IPS DF 4.7 (cell line): ENCODE data around the gene GRAMD2B.

Source experiments
- DNase-seq: peaks from one replicate; pipeline ENCODE4 v3.0.0-alpha.2; 2013; ENCODE audit warnings: low spot score; ENCODE audit errors: extremely low read depth

The GRAMD2B gene

GRCh38 chr5:126535856-126536545 is 112.8 kb downstream of the GRAMD2B start:
- DNase-seq: no peak

GRCh38 chr5:126536874-126537273 is 113.7 kb downstream of the GRAMD2B start:
- DNase-seq: no peak

DNA sequence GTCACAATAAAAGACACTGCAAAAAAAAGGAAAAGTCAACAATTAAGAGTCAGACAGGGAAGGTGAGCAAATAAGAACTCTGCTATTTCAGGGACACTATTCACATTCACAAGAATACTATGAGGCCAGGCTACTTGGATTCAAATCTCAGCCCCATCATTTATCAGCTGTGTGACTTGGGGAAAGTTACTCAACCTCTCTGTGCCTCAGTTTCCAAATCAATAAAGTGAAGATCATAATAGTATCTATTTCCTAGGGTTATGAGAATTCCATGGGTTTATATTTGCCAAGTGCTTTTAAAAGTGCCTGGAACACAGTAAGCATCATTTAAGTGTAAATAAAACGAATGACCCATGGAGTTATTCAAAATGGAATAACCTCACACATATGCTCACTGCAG is 115.4 kb downstream of the GRAMD2B start:
- DNase-seq: no peak

DNA sequence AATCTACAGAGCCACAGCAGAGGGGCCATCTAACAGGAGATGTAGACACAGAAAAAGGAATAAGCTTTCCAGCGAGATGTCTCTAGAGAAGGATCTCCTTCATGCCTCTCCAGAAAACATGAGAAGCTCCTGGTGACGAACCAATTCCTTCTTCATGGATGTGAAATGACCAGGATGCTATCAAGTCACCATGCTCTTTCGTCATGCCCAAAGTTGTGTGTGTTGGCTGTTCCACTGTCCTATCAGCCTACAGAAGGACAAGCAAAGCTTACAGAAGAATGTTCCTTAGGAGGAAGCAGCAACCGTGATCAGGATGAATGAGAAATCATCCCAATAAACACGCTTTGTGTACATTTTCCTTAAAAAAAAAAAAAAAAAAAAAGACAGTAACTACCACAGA is 117.4 kb downstream of the GRAMD2B start:
- DNase-seq: no peak

GRCh38 chr5:126542441-126542840 is 119.2 kb downstream of the GRAMD2B start:
- DNase-seq: no peak

DNA sequence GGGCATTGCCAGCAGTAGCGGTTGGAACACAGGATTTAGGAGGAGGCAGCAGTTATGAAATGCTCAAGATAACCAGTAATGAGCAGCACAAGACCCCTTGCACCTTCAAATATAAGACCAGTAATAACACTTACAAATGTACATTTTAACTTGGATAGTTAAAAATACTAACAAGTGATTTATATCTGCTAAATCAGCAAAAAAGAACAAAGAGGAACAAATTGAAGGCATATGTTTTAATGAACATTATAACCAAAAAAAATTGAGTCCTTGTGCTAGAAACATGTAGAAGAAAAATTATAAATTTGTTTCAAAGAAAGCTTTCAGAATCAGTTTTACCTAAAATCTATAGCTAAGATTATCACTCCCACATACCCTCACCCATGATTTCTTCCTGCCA is 119.8 kb downstream of the GRAMD2B start:
- DNase-seq: no peak

- DNase-seq: no peak
Observed at GRCh38 chr5:126543660-126544059, 120.5 kb downstream of the GRAMD2B start.
